Activated CD8-positive, alpha-beta memory T cell treated with anti-CD3 and anti-CD28 coated beads for 48 hours (primary cell): Measurements from ENCODE around the gene ANAPC2.

Source experiments
- DNase-seq, 3 experiments: peaks; one replicate each; pipeline ENCODE4 v3.0.0-alpha.2; 2020; ENCODE audit warnings: low read depth in 2 of 3, low spot score in 2 of 3

Gene ANAPC2

GRCh38 chr9:137164370-137165249, 23.8 kb downstream of the ANAPC2 start:
- no peak for DNase-seq

DNA sequence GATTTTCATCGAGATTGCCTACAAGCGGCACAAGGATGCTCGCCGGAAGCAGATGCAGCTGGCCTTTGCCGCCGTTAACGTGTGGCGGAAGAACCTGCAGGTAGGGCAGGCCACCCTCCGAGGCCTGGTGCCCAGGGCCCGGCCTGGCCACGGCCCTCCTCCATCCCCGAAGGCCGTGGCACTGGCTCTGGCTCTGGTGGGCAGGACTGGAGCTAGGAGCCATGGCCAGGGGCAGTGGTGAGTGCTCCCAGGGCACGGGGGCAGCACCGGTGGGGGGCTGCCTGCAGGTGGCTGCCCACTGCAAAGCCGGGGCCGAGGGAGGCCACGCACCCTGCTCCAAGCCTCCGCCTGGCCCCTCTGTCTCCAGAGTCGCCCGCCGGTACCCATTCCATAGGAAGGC, 24.6 kb downstream of the ANAPC2 start:
- DNase-seq: no peak

DNA sequence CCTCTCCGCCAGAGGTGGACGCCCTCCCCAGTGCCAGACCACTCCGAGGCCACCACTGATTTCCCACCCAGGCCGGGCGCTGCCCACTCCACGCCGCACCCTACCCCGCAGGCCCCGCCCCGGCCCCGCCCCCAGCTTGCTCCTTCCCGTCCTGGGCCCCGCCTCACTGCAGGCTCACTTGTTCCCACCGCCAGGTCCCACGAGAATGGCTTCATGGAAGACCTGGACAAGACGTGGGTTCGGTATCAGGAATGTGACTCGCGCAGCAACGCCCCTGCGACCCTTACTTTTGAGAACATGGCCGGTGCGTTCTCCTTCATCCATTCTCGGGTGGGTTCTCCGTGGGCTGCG, 25.0 kb downstream of the ANAPC2 start:
- no peak for DNase-seq

GRCh38 chr9:137162505-137163364, 25.6 kb downstream of the ANAPC2 start:
- no peak for DNase-seq

DNA sequence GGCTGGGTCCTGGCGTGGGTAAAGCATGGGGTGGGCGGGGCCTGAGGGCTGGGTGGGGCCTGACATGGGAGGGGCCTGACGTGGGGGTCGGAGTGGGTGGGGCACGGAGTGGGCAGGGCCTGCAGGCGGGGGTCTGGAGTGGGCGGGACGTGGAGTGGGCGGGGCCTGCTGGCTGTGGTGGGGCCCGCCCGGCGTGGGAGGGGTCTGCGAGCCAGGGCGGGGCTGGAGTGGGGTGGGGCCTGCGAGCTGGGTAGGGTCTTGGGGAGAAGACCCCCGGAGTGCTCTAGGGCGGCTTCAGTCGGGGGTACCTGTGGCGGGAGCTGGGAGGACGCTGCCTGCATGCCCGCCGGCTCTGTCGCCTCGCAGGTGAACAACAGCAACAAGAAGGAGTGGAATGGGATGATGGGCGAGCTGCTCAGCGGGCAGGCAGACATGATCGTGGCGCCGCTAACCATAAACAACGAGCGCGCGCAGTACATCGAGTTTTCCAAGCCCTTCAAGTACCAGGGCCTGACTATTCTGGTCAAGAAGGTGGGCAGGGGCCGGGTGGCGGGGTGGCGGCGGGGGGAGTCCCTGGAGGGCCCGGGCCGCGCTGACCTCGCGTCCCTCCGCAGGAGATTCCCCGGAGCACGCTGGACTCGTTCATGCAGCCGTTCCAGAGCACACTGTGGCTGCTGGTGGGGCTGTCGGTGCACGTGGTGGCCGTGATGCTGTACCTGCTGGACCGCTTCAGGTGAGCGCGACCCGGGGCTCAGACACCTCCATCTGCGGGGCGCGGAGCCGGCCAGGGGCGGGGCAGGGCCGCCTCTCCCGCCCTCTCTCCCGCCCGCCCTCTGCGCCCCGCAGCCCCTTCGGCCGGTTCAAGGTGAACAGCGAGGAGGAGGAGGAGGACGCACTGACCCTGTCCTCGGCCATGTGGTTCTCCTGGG, 26.5 kb downstream of the ANAPC2 start:
- no peak for DNase-seq

DNA sequence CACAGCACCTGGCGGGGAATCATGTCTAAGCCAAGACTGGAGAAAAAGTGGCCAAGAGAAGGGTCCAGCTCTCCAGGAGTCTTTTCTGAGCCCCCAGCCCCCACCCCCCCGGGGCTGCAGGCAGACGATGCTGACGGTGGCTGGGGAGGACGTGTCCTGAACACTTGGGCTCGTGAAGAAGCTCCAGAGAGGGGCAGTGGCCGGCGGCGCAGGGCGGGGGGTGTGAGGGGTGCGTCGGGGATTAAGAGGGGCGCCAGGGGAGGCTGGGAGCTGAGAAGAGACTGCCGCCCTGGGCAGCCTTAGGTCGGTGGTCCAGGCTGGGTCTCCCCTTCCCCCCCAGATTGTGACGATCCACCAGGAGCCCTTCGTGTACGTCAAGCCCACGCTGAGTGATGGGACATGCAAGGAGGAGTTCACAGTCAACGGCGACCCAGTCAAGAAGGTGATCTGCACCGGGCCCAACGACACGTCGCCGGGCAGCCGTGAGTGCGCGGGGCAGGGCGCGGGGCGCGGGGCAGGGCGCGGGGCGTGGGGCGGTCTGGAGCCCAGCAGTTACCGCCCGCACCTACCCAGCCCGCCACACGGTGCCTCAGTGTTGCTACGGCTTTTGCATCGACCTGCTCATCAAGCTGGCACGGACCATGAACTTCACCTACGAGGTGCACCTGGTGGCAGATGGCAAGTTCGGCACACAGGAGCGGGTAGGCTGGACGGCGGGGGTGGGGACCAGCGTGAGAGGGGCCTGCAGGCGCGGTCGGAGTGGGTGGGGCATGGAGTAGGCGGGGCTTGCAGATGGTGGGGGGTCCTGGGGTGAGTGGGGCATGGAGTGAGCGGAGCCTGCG, 27.4 kb downstream of the ANAPC2 start:
- DNase-seq: no peak

- DNase-seq: no peak
These were observed 28.3 kb downstream of the ANAPC2 start for GRCh38 chr9:137160054-137160425.

DNA sequence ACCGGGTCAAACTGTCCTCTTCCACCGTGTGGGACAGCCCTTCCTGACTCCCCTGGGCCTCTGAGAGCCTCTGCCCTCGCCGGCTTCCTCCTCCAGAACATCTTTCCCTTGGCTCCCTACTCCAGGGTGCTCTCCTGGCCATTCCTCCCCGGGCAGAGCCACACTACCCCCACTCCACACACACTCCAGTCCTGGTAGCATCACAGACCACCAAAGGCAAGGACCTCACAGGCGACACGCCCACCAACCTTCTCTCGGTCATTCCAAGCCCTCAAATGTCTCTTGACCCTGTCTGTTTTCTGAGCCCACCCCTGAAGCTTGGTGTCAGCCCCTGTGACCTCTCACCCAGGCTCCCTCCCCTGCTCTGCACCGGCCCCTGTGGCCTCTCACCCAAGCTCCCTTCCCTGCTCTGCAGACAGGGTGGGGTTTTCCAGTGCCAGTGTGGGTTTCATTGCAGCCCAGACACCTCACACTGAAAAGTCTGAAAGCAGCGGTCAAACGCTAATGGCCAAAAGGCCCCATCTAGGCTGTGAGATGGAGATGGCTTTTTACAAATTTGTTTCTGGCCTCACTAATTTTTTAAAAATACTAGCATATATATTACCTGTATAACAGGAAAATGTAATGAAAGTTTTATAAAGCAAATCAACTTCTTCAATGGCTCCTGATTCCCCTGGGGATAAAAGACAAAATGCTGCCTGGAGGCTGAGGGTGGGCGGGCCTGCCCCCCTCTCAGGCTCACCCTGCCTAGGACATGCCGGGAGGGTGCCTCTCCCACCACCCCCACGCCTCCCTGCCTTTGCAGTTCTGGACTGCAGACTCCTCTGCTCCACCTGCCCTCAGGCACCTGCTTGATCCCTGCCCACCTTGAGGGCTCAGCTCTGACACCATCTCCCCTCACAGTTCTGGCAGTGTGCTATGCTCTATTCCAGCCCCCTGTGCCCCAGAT, 29.0 kb downstream of the ANAPC2 start:
- DNase-seq: no peak

DNA sequence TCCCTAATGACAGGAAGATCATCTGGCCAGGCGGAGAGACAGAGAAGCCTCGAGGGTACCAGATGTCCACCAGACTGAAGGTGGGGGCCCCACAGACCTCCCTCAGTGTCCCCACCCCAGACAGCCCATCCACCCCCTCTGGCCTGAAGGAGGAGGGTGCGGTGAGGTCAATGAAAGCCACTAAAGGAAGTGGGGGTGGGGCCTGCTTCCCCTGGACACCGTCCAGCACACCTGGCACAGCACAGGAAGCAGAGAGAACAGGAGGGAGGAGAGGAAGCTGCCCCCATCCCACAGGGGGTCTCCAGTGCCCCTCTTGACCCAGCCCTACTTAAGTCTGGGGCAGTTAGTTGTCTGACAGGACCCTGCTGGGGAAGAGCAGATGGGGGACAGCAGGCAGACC, 29.7 kb downstream of the ANAPC2 start:
- no peak for DNase-seq

DNA sequence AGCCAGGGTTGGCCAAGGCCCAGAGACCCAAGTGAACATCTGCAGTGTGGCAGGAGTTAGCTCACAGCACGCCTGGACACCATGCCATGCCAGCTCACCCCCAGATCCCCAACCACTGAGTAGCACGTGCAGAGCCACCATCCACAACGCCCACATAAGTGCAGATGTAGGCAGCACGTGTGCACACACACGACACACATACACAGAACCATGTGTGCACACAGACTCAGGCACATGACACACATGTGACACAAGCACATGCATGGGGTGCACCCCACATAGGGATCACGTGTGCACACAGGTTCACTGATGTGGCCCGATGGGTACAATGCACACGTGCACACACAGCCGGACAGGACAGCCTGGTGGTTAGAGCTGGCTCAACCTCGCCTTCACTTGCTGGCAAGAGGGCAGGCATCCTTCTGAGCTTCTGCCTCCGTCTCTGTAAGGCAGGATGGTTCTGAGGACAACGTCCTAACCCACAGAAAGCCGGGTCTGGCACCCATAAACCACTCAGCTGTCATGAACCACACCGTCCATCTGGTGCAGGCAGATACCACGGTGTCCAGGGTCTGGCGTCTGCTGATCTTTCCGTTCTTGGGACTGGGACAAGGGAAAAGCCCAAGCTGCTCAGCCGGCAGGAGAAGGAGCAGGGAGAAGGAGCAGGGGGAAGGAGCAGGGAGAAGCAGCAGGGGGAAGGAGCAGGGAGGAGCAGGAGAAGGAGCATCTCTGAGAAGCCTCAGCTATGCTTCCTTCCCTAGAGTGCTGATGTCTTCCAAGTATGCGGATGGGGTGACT, 30.5 kb downstream of the ANAPC2 start:
- DNase-seq: no peak

GRCh38 chr9:137156567-137157375, 31.6 kb downstream of the ANAPC2 start:
- peak in 1 of 3 experiments; percentile 68 for DNase-seq

- no peak for DNase-seq
These were observed 35.4 kb downstream of the ANAPC2 start for GRCh38 chr9:137152844-137153405.

GRCh38 chr9:137150617-137151457, 37.5 kb downstream of the ANAPC2 start:
- DNase-seq: peak in 2 of 3 experiments; percentile 49 to 69

DNA sequence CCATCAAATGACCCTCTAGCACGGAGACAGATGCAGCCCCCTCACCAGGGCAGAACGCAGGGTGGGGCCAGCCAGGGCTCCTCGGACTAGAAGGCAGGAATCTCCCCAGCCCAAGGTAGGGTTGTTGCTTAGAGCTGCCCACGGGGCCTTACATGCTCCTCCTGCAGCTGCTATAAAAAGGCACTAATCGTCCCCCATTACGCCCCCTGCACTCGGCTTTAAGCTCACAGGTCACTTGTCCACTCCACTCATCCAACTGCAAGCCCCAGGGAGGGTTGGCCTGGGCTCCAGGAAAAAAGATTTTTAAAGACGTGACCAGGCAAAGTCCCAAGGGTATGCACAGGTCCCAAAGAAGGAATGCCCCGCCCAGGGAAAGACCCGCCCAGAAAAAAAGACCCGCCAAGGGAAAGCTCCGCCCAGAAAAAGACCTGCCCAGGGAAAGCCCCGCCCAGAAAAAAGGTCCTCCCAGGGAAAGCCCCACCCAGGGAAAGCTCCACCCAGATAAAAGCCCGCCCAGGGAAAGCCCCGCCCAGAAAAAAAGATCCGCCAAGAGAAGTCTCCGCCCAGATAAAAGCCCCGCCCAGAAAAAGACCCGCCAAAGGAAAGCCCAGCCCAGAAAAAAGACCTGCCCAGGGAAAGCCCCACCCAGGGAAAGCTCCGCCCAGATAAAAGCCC, 38.3 kb downstream of the ANAPC2 start:
- no peak for DNase-seq

GRCh38 chr9:137149363-137149762, 39.0 kb downstream of the ANAPC2 start:
- no peak for DNase-seq

DNA sequence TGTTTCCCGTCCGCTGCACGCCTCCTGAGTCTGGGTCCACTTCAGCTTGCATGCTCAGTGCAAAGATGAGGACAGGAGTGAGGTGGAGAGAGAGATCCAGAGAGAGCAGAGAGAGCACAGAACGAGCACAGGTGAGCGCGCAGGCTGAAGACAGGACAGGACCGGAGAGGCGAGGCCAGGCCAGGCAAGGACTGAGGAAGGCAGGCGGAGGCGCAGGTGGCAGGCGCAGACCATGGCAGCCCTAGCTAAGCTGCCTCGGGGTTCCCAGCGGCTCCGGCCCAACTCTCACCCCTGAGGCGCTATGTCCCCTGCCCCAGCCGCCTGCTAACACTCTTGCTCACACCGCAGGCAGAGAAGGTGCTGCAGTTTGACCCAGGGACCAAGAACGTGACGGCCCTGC, 39.7 kb downstream of the ANAPC2 start:
- no peak for DNase-seq
